ENCODE measurements around the gene SRA1.

- TF ChIP-seq, protein P1, sequence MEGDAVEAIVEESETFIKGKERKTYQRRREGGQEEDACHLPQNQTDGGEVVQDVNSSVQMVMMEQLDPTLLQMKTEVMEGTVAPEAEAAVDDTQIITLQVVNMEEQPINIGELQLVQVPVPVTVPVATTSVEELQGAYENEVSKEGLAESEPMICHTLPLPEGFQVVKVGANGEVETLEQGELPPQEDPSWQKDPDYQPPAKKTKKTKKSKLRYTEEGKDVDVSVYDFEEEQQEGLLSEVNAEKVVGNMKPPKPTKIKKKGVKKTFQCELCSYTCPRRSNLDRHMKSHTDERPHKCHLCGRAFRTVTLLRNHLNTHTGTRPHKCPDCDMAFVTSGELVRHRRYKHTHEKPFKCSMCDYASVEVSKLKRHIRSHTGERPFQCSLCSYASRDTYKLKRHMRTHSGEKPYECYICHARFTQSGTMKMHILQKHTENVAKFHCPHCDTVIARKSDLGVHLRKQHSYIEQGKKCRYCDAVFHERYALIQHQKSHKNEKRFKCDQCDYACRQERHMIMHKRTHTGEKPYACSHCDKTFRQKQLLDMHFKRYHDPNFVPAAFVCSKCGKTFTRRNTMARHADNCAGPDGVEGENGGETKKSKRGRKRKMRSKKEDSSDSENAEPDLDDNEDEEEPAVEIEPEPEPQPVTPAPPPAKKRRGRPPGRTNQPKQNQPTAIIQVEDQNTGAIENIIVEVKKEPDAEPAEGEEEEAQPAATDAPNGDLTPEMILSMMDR (conservative IDR thresholded peaks at IDR 0.05; ENCODE audit: low read depth, low read length) = no peak
- TF ChIP-seq EZH2 (IDR thresholded peaks at IDR 0.05; ENCODE audit: low read length, unreplicated experiment) = no peak
Observed at GRCh38 chr5:140587495-140587894, 30.2 kb upstream of the SRA1 start.
